Ishikawa (cell line): Measurements from ENCODE around the gene RPS10.

Experiments used
- CEBPB ChIP-seq: IDR thresholded peaks from 2 replicates; pipeline ENCODE4 v1.6.1; 2012
- CREB1 ChIP-seq: IDR thresholded peaks from 2 replicates; pipeline ENCODE4 v1.6.1; 2012; ENCODE audit warnings: low read depth
- EGR1 ChIP-seq: IDR thresholded peaks from 2 replicates; pipeline ENCODE4 v1.6.1; 2012
- EP300 ChIP-seq: IDR thresholded peaks from 2 replicates; pipeline ENCODE4 v1.6.1; 2012; ENCODE audit warnings: borderline replicate concordance
- FOXM1 ChIP-seq: IDR thresholded peaks from 2 replicates; pipeline ENCODE4 v1.6.1; 2012; ENCODE audit warnings: low read depth, borderline replicate concordance
- NFIC ChIP-seq: IDR thresholded peaks from 2 replicates; pipeline ENCODE4 v1.6.1; 2012
- RAD21 ChIP-seq: IDR thresholded peaks from 2 replicates; pipeline ENCODE4 v1.6.1; 2012; ENCODE audit warnings: low read depth
- TAF1 ChIP-seq: IDR thresholded peaks from 2 replicates; pipeline ENCODE4 v1.6.1; 2012; ENCODE audit warnings: low read depth, mild to moderate bottlenecking
- TCF12 ChIP-seq: IDR thresholded peaks from 2 replicates; pipeline ENCODE4 v1.6.1; 2012; ENCODE audit warnings: low read depth
- TEAD4 ChIP-seq: IDR thresholded peaks from 2 replicates; pipeline ENCODE4 v1.6.1; 2012
- YY1 ChIP-seq: IDR thresholded peaks from 2 replicates; pipeline ENCODE4 v1.6.1; 2012; ENCODE audit warnings: low read depth
- ZBTB7A ChIP-seq: IDR thresholded peaks from 2 replicates; pipeline ENCODE4 v1.6.1; 2012; ENCODE audit warnings: low read depth
- TF ChIP-seq, protein P1 (sequence below): IDR thresholded peaks from 2 replicates; pipeline ENCODE4 v1.6.1; 2012
- TF ChIP-seq, protein P2 (sequence below): IDR thresholded peaks from 2 replicates; pipeline ENCODE4 v1.6.1; 2012; ENCODE audit warnings: low read depth, mild to moderate bottlenecking
- TF ChIP-seq, protein P3 (sequence below): IDR thresholded peaks from 2 replicates; pipeline ENCODE4 v1.6.1; 2012

RPS10 gene

DNA sequence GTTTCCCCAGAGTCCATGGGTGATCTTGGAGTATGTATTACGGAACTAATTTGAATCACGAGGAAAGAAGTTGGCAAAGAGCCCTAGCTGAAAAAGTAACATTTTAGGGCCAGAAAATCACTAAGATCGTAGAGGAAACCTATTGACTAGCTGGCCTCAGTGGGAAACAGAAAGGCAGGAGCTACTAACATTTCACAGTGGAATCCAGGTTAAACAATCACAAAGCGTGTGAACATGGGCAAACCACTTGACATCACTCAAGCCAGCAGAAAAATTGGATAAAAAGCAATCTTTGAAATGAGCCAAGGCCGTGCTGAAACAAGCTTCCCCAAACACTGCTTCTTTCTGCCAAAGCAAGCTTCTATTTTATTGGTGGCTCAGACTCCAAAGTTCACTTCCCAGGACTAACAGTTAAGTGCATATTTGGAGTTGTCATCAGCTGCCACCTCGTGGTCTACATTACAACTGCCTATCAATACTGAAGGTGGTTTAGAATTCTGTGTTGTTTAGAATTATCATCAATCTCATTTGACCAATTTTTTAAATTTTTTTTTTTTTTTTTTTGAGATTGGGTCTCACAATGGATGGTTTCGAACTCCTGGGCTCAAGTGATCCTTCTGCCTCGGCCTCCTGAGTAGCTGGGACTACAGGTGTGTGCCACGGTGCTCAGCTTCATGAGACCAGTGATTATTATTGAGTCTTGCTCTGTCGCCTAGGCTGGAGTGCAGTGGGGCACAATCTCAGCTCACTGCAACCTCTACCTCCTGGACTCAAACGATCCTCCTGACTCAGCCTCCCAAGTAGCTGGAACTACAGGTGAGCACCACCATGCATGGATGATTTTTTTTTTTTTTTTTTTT is 10.6 kb downstream of the RPS10 start:
- TF ChIP-seq TCF12 (no peak), RAD21 (peak; percentile 42)

DNA sequence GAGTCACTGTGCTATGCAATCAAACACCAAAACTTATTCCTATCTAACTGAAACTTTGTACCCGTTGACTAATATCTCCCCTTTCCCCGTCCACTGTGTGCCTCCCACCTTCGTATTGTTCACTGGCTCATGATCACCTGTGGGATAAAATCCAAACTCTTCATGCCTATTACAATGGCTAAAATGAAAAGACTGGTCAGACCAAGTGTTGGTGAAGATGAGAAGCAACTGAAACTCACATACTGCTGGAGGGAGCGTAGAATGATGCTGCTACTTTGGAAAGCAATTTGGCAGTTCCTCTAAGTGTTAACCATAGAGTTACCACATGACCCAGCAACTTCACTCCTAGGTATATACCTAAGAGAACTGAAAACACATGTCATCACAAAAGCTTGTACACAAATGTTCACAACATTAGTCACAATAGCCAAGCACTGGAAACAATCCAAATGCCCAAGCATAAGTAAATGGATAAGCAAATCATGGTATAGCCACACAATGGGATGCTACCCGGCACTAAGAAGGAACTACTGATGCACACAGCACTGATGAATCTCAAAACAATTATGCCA is 13.1 kb downstream of the RPS10 start:
- TF ChIP-seq CREB1 = no peak
- no peak for TF ChIP-seq FOXM1
- TF ChIP-seq TAF1 = no peak
- no peak for TF ChIP-seq TEAD4
- TF ChIP-seq NFIC = no peak
- no peak for TF ChIP-seq CEBPB
- TF ChIP-seq EP300 = no peak

DNA sequence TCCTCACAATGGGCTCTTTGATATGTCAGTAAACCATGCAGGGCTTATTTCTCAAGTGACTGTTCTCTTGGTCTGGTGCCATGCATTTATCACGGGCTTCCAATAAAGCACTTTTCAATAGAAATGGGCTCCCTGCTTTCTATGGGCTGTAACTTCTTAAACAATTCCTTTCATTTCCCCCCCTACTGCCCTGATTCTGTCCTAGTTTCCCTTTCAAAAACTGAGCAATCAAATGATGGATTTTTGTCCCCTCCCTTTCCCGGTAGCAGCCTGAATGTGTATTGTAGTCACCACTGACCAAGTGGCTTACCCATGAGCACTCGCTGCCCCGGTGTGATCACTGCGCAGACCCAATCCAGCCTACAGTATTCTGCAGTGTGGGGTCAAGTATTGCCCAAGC is 13.9 kb downstream of the RPS10 start:
- TF ChIP-seq YY1 (no peak), EP300 (no peak), RAD21 (no peak), FOXM1 (no peak), CEBPB (no peak), EGR1 (no peak), TAF1 (no peak), NFIC (no peak), CREB1 (no peak), ZBTB7A (no peak), TCF12 (no peak), TEAD4 (no peak)
- TF ChIP-seq, protein P1, sequence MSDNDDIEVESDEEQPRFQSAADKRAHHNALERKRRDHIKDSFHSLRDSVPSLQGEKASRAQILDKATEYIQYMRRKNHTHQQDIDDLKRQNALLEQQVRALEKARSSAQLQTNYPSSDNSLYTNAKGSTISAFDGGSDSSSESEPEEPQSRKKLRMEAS = no peak
- TF ChIP-seq, protein P2, sequence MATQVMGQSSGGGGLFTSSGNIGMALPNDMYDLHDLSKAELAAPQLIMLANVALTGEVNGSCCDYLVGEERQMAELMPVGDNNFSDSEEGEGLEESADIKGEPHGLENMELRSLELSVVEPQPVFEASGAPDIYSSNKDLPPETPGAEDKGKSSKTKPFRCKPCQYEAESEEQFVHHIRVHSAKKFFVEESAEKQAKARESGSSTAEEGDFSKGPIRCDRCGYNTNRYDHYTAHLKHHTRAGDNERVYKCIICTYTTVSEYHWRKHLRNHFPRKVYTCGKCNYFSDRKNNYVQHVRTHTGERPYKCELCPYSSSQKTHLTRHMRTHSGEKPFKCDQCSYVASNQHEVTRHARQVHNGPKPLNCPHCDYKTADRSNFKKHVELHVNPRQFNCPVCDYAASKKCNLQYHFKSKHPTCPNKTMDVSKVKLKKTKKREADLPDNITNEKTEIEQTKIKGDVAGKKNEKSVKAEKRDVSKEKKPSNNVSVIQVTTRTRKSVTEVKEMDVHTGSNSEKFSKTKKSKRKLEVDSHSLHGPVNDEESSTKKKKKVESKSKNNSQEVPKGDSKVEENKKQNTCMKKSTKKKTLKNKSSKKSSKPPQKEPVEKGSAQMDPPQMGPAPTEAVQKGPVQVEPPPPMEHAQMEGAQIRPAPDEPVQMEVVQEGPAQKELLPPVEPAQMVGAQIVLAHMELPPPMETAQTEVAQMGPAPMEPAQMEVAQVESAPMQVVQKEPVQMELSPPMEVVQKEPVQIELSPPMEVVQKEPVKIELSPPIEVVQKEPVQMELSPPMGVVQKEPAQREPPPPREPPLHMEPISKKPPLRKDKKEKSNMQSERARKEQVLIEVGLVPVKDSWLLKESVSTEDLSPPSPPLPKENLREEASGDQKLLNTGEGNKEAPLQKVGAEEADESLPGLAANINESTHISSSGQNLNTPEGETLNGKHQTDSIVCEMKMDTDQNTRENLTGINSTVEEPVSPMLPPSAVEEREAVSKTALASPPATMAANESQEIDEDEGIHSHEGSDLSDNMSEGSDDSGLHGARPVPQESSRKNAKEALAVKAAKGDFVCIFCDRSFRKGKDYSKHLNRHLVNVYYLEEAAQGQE = no peak
- TF ChIP-seq, protein P3, sequence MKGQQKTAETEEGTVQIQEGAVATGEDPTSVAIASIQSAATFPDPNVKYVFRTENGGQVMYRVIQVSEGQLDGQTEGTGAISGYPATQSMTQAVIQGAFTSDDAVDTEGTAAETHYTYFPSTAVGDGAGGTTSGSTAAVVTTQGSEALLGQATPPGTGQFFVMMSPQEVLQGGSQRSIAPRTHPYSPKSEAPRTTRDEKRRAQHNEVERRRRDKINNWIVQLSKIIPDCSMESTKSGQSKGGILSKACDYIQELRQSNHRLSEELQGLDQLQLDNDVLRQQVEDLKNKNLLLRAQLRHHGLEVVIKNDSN = no peak

DNA sequence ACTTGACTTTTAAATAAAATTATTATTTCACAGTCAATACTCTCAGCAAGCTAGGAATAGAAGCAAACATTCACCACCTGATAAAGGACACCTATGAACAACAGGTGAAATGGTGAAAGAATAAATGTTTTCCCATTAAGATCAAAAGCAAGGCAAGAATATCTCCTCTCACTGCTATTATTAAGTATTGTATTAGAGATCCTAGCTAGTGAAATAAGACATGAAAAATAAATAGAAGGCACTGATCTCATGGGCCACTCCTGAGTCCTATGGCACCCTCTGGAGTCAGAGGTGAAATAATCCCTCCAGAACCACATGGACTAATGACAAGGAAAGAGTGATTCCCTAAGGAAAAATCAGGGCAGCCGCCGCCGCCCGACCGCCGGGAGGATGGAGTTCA is 29.4 kb downstream of the RPS10 start:
- no peak for TF ChIP-seq TAF1
- TF ChIP-seq, protein P2 = no peak
- TF ChIP-seq EGR1 = no peak
- TF ChIP-seq ZBTB7A = no peak
- no peak for TF ChIP-seq CEBPB
- TF ChIP-seq YY1 = no peak
- TF ChIP-seq TEAD4 = no peak
- TF ChIP-seq RAD21 = no peak

DNA sequence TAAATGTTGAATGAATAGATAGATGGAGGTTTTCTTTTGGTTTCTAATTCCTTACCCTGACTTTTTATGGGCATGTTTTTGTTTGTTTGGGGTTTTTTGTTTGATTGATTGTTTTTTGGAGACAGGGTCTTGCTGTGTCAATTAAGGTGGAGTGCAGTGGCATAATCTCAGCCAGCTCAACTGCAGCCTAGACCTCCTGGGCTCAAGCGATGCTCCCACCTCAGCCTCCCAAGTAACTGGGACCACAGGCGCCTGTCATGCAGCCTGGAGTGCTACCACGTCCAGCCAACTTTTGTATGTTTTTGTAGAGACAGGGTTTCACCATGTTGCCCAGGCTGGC is 31.9 kb downstream of the RPS10 start:
- TF ChIP-seq CEBPB (no peak), CREB1 (no peak), TAF1 (no peak), NFIC (no peak), EGR1 (no peak), TEAD4 (no peak), ZBTB7A (no peak)
- TF ChIP-seq, protein P2 = no peak
